ENCODE data around the gene DFFB.

DFFB gene

DNA sequence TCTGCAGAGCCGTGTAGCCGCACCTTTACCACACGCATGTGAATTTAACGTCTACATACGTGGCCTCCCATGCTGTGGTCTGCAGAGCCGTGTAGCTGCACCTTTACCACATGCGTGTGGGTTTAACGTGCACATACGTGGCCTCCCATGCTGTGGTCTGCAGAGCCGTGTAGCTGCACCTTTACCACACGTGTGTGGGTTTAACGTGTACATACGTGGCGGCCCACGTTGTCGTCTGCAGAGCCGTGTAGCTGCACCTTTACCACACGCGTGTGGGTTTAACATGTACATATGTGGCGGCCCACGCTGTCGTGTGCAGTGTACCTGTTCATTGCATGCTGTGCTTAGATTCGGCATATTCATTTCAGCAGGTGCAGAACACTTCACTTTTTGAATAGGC, 17.5 kb downstream of the DFFB start:
- no peak for DNase-seq

DNA sequence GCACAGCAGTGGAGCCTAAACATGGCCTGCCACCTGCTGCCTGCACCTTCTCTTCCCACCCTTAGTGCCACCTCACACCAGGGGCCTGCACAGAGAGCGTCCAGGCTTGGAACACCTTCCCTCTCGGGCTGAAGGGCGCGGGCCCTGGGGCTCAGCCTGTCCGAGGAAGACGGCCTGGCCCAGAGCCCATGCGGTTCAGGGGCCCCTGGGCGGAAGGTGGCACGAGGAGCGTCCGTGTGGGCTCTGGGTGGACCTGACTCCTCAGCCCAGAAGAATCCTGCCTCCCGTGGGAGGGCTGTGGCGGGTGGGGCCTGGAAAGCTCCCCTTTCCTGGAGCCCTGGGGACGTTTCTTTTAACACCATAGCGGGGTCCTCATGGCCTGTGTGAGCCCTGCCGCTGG, 19.4 kb downstream of the DFFB start:
- no peak for DNase-seq

DNA sequence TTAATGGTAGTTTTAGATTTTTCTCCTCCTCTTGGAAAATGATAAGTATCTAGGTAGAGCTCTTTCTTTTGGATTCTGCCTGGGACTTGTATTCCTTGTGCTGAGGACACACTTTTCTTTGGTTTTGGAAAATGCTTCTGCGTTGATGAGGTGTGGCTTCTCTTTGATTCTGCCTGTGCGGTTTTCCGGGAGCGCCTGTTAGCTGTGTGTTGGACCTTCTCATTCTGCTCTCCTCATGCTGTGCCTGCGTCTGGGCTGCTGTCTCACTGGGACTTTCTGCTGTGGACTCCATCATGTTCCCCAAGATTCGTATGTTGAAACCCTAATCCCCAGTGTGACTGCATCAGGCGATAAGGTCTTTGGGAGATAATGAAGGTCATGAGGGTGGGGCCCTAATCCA, 21.8 kb downstream of the DFFB start:
- no peak for DNase-seq

DNA sequence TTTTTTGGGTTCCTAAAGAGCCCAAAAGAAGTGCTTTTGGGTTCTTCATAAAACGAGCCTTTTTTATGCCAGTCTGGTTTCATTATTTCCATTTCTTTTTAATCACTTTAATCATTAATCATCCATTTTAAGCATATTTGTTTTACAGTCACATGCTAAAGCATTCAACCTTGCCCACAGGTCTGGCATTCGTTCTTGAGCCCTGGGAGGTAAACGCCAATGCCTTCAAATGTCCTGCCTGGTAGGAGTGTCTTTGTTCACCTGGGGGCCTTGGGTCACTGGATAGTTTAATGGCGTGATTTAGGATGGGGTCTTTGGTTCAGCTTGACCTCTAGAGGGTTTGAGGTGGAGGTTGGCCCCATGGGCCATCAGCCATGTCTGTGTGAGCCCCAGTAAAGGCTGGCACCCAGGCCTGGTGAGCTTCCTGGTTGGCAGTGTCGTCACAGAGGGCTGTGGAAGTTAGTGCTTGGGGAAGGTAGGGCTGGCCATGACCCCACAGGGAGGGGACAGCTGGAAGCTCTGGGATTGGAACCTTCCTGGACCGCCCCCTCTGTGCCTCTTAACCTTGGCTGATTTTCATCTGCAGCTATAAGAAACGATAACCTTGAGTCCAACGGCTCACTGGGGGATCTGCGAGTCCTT, 22.6 kb downstream of the DFFB start:
- no peak for DNase-seq

DNA sequence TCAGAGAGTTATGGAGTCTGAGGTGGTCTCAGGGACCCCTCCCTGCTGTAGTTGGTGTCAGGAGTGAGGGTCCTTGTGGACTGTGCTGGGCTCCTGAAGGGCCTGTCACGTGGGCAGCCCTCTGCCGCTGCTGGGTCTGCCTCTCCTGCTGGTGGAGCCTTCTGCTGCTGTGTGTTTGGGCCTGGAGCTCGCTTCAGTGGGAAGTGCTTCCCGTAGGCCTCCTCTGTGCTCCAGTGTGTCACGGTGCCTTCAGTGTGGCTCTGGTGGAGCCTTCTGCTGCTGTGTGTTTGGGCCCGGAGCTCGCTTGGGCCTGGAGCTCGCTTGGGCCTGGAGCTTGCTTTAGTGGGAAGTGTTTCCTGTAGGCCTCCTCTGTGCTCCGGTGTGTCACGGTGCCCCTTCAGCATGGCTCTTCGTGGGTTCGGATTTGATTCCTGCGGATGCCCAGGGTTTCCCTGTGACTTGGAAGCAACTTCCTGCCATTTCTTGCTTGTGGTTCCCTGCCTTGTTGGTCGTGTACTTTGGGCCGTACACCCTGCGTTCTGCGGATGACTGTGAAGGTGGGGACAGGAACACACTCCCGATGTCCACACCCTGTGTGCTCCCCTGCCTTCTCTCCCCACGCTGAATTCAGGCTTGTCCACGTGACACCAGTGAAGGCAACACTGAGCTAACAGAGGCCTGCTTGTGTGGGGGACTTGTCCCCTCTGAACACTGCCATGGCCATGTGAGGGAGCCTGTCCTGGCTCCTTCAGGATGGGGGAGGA, 23.3 kb downstream of the DFFB start:
- DNase-seq: no peak

DNA sequence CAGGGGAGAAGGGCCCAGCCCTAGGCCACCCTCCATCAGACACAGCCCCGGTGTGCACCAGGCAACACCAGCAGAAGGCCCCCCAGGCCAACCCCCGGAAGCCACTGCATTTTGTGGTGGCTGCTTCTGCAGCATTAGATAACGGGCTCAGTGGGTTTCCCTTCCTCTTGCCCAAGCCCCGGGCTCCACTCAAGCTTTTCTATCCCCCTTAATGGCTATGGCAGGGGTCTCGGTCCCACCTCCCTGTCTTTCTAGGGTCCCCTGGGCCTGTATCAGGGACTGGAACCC, 23.9 kb downstream of the DFFB start:
- DNase-seq: no peak

DNA sequence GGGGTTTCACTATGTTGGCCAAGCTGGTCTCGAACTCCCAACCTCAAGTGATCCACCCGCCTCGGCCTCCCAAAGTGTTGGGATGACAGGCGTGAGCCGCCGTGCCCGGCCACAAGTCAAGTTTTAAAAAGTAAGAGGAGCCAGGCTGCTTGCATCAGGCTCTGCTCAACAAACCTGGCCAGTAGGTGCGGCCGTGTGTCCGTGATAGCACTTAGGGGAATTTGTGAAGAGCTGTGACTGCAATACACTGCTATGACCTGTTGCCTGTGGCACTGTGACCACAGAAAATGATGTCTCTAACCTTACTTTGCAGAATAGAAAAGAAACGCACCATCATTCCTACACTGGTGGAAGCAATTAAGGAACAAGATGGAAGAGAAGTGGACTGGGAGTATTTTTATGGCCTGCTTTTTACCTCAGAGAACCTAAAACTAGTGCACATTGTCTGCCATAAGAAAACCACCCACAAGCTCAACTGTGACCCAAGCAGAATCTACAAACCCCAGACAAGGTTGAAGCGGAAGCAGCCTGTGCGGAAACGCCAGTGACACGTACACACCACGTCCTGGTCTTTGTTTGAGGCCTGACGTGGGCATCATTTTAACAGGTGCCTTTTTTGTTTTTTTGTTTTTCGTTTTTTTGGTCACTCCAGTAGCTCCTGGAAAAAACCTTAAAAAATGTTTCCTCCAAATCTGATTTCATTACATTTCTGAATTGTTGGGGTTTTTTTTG, 26.1 kb downstream of the DFFB start:
- no peak for DNase-seq

DNA sequence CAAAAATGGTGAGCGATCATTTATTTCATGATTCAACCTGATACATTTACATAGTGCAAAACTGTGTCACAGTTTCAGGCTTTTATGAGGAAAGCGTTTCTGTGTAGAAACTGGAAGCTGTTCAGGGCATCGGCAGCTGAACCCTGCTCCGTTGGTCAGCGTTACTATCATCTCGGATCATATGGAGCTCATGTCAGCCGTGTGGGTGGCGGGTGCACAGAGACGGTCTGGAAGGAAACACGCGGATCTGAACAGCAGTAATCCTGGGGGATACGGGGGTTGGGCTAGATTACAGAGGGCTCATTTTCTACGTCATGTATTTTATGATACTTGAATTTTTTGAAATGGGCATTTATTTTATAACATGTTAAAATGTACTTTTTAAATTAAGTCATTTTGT, 27.7 kb downstream of the DFFB start:
- DNase-seq: no peak

DNA sequence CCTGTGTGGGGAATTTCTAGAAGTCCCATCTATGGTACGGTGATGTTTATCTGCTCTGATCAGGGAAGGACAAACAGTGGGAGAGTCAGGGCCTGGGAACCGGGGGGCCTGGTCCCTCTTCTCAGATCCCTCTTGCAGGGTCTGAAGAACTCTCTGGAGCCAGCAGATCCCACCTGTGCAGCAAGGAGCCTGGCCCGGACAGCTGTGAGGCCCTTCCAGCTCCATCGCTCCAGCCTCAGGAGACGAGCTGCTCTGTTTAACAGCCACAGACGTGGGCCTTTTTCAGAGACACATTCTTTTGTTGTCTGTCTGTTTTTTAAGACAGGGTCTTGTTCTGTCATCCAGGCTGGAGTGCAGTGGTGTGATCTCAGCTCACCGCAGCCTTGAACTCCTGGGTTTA, 28.3 kb downstream of the DFFB start:
- DNase-seq: no peak

DNA sequence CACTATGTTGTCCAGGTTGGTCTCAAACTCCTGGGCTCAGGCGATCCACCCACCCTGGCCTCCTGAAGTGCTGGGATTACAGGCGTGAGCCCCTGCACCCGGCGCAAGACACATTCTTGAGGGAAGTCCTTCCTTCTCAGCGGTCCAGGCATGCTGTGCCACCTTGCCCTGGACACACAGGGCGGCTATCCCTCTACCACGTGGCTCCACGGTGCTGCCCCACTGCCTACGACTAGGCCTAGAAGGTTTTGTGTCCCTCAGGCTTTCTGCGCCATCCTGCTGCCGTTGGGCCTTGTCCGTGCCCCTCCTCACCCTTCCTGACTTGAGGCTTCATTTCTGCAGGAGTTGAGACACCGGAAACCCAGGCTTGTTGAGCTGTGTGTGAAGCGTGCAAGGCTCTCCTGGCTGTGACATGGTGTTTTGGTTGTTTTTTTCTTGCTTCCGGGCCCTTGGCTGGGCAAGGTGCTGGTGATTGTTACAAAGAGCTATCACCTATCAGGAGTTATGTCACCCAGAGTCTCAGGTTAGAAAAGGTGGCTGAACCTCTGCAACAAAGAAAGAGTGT, 28.9 kb downstream of the DFFB start:
- no peak for DNase-seq

DNA sequence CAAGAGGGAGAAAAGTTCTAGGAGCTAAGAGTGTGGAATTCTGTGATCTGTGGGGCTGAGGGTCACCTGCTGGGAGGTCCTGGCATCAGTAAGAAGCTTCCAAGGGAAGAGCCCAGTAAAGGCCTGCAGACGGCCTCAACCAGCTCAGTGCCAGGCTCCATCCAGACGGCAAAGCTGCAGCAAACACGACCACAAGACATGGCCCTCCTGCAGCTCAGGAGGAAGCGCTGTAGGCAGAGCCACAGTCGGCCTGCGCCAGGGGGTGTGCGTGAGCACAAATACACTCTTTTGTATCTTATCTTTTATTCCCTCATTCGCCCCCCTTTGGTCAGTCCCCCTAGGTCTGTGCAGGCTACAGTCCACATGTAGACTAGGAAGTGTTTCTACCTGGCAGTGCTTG, 29.4 kb downstream of the DFFB start:
- no peak for DNase-seq

DNA sequence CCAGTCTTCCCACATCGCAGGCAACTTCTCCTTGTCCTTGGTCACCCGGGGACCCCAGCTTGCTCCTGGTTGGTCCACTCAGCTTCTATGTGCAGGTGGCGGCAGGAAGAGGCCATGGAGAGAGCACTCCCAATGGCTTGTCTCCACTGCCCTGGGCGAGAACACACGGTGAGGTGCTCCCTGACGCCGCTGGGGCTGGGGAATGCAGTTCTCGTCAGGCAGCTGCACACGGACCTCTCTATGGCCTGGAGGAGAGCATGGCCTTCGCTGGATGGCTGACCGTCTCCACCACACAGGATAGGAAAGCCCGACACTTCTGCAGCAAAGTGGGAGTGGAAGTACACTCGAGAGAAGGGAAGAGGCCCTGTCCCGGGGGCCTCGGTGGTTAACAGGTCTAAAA, 31.0 kb downstream of the DFFB start:
- DNase-seq: no peak

DNA sequence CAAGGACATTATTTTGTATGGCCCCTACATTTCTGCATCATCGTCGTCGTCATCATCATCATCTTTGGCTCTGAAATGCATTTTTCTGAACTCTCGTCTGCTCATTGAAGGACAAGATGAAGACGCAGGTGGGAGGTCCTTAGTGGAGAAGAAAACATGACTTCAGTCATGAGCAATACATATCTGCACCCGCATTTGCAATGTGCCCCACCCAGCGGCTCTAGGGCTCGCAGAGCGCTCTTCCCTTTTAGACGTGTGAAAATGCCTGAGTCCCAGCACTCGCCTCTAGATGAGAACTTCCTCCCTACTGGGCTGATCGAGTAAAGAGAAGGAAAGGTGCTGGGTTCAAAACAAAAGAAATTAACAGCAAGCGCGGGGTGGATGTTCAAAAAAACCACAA, 32.7 kb downstream of the DFFB start:
- DNase-seq: no peak

DNA sequence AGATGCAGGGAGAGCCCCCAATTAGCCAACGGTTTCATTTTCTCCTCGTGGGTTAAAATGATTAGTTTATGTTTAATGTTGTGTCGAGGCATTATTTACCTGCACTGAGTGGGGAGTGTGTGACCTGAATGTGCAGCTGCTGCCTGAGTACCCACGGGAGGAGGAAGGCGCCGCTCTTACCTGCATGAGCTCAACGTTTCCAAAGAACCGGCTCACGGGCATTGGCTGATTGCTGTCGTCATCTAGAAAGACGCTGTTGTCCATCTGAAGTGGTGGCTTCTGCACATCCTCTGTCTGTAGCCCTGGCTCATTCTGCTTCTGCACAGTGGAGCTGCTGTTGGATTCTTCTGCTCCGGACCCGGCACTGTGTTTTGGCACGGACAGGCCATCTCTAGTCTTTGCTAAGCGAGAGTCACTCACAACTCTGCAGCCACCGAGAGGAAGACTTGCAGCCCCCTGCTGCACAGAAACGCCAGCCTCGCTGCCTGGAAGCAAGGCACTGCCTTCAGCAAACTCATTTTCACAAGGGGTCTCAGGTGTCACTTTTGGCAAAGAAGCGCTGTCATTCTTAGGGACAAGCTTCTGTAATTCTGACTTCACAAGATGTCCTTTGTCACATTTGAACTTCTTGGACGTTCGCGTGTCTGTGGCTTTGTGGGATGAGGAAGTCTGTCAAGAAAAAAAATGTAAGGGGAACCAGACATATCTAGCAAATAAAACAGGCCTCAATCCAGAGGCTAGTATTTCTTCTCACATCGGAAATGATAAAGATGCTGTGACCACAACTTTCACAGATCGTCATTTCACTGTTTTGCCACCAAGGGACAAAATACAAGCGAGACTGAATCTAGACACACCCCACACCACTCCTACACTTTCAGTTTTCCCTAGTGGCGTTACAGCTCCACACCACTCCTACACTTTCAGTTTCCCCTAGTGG, 33.4 kb downstream of the DFFB start:
- no peak for DNase-seq

DNA sequence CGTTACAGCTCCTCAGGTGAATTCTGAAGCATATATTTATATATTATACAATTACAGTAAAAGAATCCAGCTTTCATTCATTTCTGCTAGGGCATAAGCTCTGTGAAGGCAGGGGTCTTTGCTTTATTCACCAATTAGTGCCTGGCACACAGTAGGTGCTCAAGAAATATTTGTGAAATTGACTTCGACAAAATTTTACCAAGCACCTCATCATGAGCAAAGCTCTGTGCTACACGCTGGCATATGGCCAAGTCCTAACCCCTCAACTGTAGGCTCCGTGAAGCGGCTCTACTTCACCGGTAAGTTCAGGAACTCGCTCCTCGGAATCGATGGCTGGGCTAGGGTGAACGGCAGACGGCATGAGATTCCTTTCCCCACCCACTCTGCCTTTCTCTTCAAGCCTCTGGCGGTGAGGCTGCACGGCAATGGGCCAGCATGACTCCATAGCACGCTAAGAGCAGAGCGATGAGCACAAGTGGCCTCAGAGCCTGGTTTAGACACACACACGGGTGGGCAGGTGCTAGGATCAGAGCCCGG, 34.1 kb downstream of the DFFB start:
- DNase-seq: no peak

DNA sequence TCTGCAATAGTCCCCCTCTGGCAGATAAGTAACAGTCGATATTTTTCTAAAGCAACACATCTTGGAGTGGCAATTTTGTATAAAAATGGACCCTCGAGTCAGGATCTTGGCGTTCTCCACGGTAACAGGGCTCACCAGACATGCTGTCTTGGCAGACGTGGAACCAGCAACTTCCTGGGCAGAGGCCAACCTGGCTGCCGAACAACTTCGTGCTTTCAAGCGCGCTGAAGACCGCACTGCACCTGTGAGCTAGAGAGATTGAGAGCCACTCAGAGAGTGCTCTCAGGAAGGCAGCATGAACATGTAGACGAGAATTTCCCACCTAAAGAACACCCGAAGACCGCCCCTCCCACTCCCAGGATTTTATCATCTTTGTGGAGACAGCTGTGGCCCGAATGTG, 35.5 kb downstream of the DFFB start:
- DNase-seq: no peak

DNA sequence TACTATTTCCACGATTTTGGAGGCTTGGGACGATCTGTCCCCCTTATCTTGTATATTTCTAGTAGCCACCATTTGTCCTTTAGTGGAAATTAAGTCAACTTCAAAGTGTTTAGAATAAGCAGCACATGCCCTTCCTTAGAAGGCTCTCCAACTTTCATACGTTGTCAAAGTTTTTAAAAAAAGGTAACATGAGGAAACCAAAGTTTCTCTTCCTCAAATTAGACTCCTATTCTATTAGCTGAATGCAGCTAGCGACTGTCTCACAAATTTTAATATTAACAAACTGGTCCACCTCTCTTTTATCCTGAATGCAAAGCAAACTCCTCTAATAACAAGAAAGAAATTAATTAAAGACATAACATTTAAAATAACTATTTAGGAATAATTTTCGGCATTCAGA, 35.9 kb downstream of the DFFB start:
- DNase-seq: no peak

DNA sequence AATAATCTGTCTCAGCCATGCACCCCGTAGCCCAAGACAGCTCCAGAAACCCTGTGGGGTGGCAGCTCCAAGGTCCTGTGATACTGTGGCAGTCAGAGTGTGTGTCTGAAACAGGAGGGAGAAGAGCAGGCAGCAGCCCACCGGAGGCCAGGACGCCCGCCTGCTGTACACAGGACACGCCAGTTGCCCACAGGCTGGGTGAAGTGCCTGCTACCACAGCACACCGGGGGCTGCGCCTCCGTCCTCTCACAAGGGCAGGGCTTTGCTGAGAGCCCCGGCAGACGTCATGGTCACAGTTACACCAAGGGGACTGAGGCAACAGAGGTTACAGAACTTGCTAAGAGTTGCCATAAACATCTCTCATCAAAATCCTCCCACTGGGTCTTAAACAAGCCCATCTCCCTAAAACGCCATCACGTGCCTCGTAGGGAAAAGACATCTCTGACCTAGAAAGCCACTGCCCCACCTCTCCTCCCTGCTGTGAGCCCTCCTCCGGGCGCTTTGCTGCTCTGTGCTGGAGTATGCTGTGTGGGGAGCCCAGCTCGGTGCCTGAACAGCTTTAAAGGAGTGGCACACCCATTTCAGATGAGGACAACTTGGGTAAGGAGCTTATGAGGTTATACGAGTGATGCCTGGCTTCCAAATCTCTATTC, 37.5 kb downstream of the DFFB start:
- no peak for DNase-seq

DNA sequence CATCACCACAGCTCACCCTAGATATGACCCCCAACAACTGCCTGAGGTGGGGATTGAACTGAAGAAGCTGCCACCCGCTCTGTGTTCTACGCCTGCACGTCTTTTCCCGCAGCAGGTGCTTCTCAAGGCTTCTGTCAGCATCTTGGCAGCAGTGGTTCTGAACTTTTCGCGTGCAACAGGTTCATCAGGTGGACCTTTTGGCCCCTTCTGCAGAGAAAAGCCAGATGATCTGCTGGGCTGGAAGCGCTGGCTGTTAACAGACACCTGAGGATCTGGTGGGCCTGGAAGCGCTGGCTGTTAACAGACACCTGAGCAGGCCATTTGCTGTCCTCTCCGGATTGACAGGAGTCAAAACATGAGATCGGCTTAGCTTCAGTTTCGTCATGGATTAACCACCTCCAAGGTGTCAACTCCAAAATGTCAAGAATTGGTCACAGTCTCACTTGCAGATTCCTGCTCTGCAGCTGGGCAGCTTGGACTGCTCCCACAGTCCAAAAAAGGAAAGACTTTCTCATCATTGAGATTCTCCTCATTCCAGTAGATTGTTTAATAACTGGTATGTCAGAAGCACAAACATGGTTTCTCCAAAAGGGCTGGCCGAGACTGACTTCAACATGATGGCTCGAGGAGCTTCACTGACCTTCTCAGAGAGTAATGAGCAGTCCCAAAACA, 38.1 kb downstream of the DFFB start:
- no peak for DNase-seq

DNA sequence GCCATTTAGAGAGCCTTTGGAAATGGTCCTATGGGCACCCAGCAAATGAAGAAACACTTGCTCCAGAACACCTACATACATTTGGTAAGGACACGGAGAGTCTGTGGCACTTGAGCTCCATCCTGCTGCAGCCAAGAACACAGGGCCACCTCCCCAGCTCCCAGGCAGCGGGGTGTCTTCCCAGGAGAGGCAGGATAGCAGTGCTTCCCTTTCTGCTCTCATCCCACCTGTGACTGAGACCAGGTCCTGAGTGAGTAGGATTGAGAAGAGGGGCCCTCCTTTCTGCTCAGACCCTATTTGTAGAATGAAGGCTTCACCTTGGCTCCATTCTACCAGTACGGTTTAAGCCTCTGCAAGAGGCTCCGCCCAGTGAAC, 38.7 kb downstream of the DFFB start:
- DNase-seq: no peak

DNA sequence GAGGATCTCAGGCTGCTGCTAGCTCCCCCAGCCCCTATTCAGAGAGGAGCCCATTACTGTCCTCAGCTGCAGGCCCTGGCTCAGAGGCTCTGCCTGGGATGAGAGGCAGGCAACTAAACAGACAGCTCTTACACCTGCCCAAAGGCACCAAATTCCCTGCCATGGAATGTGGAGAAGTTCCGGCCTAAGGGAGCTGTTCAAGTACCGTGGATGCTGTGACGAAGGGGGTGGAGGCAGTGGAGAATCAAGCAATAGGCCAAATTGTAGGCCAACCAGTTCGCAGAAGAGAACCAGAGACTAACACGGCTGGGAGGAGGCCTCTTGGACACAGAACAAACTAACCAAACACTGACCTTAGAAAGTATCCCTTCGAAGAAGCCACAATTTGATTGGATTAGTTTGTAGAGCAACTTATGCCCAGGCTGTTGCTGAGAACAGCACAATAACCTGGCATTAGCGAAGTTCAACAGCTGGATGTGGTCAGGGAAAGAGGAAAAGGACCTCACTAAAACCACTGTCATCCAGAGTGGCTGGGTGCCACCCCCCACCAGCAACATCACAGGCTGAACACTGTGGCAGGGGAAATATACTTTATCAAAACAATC, 39.2 kb downstream of the DFFB start:
- DNase-seq: no peak

DNA sequence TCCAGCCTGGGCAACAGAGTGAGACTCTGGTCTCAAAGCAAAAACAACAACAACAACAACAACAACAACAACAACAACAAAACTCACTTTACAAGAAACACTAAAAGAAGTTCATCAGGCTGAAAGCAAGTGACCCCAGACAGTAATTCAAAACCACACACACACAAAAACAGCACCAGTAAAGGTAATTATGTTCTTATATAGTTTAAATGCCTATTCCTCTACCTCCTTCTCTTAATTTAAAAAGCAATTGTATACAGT, 41.1 kb downstream of the DFFB start:
- DNase-seq: no peak

All from activated CD4-positive, alpha-beta T cell treated with anti-CD3 and anti-CD28 coated beads, Interleukin-2, amount 50 U/mL, for 4 hours (primary cell).